Fibroblast of skin of scalp (primary cell): ENCODE data around the gene RNF214.
A peak's percentile ranks its signal among the peaks of the same experiment; 100 is the strongest.

Experiments
- DNase-seq: peaks from one replicate; pipeline ENCODE4 v3.0.0-alpha.2; 2013

Gene RNF214

DNA sequence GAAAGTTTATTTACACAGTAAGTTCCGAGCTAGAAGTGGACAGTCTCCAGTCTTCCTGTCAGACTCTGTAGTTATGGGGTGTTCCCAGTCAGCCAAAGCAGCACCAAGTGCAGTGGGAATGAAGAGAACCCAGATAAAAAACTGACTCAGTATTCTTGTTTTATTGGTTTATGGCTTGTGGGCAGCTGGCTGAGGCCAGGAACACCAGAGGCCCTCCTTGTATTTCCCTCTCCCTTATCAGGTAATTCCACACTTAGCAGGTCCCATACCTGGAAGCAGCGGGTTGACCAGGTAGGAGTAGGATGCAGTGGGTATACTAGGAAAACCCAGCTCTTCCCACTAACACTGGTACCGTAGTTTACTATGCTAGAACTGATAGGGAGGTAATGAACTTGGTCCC is 55.2 kb downstream of the RNF214 start:
- no peak for DNase-seq

DNA sequence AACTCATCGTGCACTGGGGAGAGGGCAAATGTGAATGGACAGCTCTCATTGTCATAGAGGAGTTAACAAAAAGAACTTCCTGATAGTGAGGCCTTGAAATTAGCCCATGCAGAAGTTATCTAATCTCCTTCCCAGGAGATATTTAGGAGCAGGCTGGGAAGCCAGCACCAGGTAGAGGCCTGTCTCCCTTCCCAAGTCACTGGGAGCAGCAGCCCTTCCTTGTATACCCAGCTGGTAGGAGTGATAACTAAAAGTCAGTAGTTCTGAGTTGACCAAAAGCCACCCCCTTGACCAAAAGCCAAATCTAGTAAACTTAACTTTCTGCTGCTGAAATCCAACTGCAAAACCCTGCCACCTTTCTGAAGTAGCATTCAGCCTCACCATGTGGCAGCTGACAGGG is 57.3 kb downstream of the RNF214 start:
- no peak for DNase-seq

DNA sequence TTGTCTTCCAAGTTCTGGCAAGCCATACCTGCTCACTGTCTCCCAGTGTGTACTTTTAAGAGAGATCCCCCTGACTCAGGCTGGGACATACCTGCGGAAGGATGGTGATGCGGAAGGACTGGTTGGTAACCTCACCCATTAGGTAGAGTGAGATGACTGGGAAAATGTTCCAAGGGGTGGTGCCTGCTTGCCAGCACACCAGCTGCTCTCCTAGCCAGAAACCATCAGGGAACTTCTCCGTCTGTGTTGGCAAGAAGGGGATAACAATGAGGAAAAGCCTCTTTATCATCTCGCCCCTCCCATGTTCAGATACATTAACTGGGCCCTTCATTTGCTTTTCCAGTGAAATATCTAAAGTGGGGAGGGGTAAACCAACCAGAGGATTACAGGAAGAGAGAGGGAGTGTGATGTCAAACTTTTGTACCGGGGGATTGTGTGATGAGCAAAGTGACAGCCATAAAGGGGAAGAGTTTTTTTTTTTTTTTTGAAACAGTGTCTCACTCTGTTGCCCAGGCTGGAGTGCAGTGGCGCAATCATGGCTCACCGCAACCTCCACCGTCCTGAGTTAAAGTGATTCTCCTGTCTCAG is 58.4 kb downstream of the RNF214 start, which contains the start of gene BACE1-AS:
Gene BACE1-AS (plus strand): TSS at position 538 of the 588 bp plus-strand sequence.
- no peak for DNase-seq

DNA sequence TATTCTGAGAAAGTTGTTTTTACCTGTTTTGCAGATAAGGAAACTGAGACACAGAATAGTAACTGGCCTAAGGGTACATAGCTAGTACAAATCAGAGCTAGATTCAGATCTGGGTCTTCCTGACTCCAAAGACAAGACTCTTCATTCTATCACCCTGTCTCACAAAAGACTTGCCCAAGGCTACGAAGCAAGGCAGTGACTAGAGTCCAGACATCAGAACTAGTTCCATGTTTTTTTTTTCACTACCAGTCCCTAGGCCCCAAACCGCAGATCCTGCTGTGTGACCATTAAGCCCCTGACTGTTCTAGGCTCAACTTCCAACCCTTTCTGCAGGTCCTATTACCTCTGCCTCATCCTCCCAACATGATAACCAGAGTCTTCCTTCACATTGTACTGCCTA is 60.1 kb downstream of the RNF214 start:
- DNase-seq = no peak

DNA sequence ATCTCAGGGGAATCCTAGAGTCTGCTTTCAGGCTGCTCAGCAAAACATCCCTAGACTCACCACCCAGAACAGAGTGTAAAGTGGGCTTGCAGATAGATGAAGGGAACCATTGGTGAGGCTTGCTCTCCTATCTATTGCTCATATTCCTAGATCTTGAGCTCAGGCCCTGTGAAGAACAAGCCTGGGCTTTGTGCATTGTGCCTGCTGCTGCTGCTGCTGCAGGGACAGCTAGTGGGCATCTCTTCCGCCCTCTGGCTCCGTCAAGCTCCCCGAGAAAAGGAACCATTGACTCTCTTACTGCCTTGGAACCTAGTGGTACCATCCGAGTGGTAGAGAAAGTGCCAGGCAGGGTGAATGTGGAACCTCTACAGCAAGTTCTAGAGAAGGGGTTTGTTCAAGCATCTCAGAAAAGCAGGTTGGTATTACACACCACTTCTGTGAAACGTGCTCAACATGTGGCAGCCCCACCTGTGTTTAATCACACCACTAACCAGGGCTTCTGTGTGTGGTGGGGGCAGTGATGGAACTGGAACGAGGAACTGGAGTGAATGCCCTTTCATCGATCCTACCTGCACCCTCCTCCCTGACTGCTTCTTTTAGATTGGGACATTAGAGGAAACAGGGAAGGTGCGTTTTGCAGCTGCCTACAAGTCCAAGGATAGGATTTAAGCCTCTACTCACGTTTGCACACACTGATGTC is 63.1 kb downstream of the RNF214 start:
- DNase-seq = no peak

DNA sequence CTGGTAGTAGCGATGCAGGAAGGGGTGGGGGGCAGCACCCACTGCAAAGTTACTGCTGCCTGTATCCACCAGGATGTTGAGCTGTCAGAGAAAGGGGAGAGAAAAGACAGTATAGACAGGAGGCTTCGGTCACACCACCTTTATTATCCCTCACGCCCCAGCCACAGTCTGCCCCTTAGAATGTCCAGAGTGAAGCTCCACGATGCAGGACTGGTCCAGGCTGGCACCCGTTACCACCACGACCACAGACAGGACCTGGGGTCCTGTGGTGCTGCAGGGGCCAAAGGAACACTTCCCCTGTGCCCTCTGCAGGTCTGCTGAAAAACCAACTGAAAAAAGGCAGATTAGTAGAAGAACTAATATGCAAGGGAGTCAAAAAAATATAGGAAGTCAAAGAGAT is 64.4 kb downstream of the RNF214 start:
- DNase-seq = no peak

DNA sequence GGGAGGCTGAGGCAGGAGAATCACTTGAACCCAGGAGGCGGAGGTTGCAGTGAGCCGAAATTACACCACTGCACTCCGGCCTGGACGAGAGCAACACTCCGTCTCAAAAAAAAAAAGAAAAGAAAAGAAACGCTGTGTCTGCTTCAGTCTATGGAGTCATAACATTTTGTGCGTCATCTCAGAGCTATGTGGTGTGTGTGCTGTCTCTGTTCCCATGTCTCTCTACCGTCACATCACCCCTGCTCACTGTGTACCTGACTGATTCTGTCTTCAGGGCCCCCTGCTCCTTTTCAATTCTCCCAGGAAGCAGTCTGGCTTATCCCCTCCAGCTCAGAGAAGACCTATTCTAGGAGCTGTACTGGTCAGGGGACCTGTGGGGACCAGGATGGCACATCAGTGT is 65.7 kb downstream of the RNF214 start:
- no peak for DNase-seq

DNA sequence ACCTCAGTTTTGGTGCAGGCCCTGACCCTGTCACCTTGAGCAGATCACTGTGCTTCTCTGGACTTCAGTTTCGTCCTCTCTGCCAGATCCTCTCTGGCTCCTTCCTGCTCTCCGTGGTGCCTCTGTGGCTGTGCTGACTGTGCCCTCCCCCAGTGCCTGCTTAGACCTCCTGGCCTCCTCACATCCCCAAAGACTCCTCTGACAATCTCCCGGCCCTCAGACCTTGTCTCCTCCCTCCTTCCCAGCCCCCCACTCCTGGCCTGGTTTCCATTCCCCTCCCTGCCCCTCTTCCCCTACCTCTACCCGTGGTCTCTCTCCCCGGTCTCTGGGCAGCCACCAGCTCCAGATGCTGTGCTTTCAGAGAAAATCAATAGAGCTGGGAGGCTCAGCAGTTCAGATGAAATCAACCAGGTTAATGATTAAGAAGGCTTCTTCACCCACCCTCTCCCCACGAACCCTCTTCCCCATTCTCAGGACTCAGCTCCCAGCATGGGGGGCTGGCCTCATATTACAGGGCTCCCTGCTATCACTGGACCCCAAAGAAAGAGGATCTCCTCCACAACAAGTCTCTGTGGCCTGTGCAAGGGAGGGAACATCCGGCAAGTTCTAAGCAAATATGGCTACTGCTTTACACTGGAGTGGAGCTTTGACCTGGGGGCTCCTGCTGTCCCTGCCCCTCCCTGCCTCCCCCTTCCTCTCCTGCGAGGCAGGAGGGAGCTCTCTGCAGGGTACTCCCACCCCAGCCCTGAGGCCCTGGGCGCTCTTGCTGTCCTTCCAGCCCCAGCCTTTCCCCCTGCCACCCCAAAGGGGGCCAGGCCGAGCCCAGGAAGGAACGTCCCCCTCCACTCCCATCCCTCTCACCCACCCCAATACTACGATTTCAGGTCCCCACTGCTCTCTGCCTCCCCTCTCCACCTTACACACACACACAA is 67.1 kb downstream of the RNF214 start:
- DNase-seq = no peak

DNA sequence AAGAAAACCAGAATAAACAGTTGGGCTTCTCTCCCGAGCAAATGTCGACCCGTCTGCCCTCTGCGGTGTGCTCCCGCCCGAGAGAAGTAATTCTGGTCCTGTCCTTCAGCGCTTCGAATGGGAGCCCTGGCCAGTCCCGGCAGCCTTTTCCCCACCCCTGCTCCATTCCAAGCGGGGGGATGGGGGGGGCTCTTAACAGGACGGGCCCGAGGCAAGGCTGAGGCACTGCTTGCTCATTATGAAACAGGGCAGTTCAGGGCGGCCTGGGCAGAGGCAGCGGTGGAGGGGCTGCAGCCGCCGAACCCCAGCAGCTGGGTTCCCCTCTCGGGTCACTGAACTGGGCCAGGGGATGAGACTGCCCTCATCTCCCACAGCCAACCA is 67.8 kb downstream of the RNF214 start:
- DNase-seq = no peak

DNA sequence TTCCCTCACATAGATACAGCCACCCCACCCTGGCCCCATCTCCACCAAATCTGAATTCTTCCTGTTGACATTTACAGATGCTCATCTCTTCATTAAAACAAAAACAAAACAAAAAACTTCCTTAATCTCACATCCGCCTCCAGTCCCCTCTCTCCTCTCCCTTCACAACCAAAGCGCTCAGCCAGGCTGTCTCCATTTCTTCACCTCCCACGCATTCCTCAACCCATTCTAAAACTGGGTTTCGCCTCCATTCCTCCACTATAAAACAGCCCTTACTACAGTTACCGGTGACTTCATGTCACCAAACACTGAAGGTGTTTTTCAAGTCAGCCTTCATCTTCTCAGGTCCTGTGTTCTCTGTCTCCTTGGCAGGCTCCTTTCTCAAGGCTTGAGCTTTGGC is 68.3 kb downstream of the RNF214 start:
- no peak for DNase-seq

DNA sequence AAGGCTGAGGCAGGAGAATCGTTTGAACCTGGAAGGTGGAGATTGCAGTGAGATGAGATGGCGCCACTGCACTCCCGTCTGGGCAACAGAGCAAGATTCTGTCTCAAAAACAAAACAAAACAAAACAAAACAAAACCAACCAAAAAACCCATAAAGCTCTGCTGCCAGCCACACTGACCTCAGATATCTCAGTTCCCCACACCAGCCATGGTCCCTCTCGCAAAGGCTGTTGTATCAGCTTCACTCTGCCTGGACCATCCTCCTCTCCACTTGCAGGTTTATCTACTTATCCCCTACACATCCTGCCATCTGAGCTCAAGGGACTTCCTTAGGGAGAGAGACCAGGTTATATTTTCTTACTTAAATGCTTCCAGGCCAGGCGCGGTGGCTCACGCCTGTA is 69.8 kb downstream of the RNF214 start:
- no peak for DNase-seq

DNA sequence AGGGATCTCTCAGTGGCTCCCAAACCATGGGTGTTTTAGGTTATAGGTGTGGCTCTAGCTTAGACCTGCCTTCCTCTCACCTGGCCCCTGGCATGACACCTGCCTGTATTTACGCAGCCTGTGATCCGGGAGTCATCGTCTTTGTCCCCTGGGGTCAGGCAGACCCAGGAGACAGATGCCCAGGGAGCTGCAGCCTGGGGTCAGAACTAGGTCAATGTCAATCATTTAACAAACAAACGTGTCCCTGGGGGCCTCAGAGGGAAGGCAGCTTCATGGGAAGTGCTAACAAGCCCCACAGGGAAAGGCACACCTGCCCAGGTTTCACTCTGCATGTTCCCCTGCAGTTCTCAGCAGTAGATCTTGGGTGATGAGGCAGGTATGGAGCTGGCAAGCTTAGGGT is 70.6 kb downstream of the RNF214 start:
- DNase-seq = no peak

DNA sequence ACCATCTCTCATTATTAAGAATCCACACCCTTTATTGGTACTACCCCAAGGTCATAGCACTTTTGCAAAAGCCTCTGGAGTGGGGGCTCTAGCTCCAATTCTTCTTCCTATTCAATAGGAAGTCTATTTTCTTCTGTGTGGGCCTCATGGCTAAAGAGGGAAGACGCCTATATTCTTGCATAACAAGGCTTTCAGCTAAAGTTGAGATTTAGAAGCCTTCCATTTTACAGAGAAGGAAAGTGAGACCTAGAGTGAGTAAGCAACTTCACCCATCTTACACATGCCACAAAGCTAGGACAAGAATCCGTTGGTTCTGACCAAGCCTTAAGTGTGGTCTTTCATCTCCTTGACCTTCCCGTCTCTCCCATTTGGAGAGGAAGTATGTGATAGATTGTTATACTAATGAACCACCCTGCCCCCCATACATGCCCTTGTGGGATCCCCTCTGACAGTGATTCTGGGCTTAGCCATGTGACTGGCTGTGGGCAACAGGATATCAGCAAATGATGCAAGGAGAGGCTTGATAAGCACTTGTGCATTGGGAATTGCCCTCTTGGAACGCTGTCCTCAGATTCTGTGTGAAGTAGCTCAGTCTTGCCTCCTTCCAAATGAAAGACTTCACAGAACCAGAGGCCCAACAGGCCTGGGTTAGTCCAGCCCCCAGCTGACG is 71.3 kb downstream of the RNF214 start:
- DNase-seq = no peak

DNA sequence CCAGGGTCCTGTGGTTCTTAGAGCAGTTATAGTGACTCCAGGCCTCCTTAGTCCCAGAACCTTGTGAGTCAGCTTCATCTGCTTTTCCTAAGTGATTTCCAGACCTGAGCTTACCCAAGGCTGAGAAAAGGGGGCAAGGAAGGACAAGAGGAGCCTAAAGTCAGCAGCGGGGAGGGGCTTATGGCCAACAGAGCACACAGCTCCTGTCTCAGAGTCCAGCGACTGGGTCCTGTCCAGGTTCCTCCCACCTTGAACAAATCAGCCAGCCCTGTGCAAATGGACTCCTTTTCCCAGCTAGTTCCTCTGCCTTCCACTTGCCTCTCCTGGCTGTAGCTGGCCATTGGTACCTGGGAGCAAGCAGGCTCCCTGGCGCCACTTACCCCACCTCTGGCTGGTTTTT is 72.7 kb downstream of the RNF214 start:
- DNase-seq = no peak

DNA sequence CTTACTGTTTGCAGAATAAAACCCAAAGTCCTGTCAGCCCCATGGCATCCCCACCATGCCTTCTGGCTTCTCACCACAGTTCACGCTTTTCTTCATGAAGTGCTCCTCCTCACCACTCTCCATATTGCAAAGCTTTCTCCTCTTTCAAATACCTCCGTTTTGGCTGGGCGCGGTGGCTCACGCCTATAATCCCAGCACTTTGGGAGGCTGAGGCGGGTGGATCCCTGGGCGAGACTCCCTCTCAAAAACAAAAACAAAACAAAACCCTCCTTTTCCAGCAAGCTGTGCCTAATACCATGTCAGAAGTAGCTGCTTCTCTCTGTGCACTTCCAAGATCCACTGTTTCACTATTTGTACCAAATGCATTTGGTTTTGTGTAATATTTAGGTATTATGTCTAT is 76.8 kb downstream of the RNF214 start:
- no peak for DNase-seq

DNA sequence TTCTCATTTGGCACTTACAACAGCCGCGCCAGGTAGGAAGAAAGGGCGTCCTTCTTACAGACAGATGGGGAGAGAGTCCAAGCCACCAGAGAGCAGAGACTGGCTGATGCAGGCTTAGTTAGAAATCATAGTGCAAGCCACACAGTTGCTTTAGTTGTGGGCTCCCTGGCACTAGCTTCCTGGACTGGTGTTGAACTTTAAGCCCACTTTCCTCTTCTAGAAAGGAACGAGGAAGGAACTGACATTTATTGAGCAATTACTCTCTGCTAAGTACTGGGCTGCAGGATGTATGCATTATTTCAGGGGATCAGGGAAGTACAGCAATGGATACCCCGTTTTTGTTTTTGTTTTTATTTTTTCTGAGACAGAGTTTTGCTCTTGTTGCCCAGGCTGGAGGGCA is 80.6 kb downstream of the RNF214 start:
- DNase-seq = no peak

DNA sequence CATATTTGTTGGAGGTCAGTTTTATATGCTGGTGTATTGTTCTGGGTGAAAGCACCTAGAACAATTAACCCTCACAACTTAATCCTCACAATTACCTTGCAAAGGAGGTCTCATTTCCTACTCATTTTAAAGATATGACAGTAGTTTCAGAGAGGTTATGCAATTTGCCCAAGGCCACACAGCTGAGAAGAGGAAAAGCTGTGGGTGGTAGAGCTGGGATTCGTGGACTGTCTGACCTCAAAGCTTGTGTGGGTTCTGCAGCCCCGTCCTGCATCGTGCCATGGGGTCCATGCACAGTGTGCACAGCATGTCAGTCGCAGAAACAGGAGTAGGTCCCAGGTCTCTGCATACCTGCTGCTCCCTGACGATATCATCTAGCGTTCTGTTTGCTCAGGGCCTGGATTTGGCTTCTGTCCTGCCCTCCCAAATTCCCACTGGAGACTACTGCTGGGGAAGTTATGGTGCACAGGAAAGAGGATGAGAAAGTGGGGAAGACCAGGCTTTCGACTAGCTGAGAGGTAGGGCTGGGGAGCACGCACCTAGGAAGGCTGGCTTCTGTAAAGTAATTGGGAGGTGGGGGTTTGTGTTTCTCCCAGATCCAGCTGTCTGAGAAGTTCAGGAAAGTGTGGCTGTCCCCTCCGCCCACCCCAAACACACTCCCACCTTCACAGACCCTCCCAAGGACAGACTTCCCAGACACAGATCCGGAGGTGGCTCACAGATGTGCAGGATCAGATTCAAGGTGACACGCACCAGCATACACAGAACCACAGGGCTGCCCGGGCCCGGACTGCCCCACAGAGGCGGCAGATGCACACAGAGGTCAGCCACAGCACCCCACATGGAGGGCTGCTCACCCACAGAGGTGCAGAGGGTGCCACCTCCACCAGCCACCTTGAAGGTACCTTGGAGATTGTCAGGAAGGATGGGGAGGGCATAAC is 81.6 kb downstream of the RNF214 start:
- DNase-seq = no peak

DNA sequence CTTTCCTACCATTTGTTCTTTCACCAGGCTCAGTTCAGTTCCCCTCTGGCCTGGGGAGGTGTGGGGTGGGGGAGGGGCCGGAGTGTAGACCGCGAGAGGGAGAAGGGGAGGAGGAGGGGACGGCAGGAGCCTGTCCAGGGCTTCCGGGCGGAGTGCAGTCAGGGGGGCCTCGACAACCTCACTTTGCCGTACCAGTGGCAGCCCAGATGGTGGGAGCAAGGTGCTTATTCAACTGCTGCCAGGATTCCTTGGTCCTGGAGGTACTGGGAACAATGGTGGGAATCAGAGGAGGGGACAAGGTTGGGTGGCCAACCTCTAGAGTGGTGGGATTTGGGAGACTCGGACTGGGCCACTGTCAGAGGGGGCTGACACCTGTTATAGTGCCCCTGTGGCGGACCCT is 82.4 kb downstream of the RNF214 start:
- DNase-seq = no peak

DNA sequence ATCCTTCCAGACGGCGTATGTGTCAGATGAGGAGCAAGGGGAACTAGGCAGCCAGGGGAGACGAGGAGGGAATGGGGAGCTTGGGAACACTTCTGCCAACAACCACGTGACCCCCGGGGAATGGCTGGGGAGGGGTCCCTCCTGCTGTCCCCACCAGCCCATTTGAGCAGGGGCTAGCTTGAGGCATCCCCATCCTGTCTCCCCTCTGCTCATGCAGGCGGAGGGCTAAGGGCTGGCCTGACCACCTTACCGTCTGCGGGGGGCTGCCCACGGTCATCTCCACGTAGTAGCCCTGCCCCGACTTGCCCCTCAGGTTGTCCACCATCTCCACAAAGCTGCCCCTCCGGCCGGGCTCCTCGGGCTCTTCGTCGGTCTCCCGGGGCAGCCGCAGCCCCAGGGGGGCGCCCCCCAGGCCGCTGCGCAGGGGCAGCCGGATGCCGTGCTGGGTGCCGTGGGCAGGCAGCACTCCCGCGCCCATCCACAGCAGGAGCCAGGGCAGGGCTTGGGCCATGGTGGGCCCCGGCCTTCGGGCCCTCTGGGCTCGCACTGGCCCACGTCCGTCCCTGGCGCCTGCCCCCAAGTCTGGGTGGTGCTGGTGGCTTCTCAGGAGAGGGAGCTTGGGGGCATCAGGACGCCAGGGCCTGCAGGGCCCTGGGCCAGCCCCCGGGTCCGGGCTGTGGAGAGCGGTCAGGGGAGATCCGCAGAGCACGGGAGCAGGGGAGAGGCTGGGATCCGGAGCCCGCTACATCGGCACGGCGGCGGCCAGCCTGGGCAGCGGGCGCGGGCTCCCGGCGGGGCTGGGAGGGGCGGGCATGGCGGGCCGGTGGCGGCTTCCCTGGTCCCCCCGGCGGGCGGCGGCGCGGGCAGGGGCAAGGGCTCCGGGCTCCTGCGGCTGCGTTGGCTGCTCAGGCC is 83.1 kb downstream of the RNF214 start:
- no peak for DNase-seq

DNA sequence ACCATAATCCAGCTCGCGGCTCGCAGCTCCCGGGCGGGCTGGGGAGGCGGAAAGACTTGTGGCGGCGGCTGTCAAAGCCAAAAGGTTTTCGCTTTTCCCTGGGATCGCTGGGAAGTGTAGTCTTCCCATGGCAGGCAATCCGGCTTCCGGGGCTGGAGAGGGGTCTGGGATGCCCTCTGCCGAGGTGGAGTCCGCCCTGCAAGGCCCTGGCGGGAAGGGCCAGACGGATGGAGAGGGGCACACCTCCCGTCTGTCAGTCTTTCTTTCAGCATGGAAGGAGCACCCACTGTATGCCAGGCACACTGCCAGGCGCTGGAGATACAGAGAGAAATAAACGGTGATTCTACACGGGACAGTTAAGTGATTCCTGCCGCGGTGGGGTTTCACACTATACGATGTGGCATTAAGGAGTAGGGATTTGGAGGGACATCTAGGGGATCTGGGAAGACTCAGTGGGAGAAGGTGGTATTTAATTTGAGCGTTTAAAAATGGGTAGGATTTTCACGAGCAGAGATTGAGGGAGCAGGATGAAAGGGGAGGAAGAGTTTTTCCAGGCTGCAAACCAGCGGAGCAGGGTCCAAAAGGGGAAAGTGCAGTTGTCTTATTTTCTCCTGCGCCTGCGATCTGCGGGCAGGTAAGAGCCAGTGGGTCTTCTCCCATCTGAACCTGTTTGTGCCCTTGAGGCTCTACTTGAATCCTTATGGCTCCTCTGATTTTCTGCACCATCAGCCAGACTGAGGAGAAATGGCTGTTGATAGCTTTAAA is 83.9 kb downstream of the RNF214 start, which contains the start of gene BACE1:
Gene BACE1 (minus strand): TSS at position 60 of the 765 bp plus-strand sequence. CDS start 461 bp downstream, outside the sequence.
- peak; percentile 91 for DNase-seq
